NCI-H2196 (cell line): ENCODE data around the gene BANK1.

ENCODE experiments used
- DNase-seq: peaks from one replicate; lab custom pipeline; 2025; ENCODE audit not compliant: unreplicated experiment; lab: John Stamatoyannopoulos, UW

The BANK1 gene, protein sequence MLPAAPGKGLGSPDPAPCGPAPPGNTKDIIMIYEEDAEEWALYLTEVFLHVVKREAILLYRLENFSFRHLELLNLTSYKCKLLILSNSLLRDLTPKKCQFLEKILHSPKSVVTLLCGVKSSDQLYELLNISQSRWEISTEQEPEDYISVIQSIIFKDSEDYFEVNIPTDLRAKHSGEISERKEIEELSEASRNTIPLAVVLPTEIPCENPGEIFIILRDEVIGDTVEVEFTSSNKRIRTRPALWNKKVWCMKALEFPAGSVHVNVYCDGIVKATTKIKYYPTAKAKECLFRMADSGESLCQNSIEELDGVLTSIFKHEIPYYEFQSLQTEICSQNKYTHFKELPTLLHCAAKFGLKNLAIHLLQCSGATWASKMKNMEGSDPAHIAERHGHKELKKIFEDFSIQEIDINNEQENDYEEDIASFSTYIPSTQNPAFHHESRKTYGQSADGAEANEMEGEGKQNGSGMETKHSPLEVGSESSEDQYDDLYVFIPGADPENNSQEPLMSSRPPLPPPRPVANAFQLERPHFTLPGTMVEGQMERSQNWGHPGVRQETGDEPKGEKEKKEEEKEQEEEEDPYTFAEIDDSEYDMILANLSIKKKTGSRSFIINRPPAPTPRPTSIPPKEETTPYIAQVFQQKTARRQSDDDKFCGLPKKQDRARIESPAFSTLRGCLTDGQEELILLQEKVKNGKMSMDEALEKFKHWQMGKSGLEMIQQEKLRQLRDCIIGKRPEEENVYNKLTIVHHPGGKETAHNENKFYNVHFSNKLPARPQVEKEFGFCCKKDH

DNA sequence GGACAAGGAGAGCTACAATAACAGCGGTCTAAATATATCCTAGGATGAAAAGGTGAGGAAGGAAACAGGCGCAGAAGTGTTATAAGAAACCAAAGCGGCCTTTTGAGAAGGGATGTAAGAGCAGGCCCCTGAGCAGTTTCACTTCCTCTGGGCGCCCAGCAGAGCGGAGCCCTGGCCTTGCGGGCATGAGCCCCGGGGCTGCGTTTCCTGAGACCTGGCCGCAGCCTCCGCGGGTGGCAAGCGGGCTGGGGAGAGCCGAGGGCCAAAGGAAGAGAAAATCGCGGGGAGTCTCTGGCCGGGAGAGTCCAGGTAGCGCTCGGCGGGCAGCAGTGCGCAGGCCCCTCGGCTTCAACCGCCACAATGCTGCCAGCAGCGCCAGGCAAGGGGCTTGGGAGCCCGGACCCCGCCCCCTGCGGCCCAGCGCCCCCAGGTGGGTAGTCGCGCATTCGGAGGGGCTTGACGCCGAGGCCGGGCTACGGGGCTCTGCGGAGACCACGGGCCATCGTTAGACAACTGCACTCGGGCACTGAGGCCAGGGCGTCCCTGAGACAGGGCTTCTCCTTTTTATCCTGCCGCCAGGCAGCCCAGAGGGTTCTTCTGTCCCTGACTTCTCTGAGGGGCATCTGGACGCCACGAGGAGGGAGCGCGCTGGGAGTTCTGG lies at the start of gene BANK1:
Gene BANK1 (plus strand): TSS at position 210 of the 661 bp plus-strand sequence. CDS start 151 bp downstream, at position 361.
- peak; percentile 51 for DNase-seq

DNA sequence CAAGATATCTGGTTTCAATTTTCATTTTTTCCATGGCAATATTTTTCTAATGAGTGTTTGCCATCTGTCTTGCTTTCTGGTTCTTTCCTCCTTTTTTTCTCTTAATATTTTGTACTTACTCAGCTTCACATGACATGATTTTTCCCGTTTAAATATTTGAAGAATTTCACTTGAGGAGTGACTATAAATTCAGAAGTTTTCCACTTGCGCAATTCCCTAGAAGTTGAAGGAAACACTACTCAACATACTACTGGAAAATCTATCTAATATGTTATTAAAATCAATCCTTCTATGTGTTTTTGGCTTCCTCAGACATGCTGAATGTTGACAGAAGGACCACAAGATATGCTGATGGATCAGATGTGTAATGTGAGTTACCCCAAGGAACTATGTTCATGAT lies 36.8 kb upstream of the BANK1 start:
- DNase-seq, result no peak

DNA sequence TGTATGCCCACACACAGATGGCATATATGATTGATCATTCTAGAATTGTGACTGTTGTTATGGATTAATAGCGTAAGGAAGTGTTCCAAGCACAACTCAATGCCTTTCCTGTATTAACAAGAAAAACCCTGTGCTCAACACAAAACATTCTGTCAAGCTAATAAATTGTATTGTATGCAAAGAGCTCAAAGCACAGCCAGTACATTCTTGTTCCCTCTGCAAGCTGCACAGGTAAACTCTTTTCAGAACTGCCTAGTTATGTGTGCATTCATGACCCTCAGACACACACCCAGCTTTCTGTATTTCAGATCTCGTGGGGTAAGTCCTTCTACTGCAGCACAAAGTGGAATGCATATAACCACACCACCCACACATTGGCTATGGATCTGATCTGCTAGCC lies 34.3 kb upstream of the BANK1 start:
- DNase-seq, result no peak

GRCh38 chr4:101761405-101761804 lies 29.1 kb upstream of the BANK1 start:
- DNase-seq, result no peak

GRCh38 chr4:101762025-101762424 lies 28.5 kb upstream of the BANK1 start:
- DNase-seq, result no peak

DNA sequence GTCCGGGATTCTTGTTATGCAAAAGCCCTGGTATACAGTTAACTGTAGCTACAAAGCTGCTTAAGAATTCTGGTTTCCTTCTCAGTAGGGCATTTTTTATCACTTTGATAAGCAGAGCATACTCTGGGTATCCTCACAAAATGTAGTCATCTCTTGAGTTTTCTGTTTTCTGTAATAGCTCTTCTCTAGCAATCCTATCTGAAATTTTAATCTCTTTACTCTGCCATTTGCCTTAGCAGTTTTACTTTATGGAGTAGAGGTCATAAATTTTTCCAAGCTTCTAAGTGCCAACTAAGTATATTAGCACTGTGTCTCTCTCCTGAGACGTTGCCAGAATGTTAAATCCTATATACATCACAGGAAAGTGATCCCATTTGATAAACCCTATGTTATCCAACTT lies 28.0 kb upstream of the BANK1 start:
- no peak for DNase-seq

DNA sequence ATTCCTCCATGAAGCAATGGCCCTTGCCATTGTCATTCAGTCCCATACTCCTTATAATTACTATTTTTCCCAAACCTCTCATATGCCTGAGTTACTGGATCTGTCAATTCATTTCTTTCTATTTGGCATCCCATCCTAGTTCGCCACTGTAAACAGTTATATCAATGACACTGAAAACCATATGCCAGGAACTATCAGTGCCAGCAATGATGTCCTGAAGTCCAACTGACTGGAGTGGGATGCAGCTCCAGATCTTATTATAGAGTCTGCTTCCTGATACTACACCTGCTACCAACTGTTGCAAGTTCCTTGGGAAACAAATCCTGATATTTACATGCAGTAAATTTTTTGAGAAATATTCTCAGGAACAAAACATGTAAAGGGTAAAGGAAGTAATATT lies 27.0 kb upstream of the BANK1 start:
- no peak for DNase-seq

DNA sequence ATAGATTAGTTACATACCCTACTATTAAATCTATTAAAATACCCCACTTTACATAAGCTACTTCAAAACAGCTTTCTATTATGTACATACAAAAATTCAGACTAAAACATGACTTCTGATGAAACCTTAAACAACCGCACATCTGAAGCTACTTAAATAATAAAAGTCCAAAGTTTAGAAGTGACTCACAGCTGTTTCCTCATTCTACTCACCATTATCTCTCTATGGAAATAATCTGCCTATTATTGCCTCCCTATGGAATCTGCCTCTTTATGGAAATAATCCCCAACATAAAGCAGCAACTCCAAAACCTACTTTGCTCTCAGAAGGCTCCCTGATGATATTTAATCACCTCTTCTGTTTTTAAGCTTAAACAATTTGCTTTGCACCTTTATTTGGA lies 15.7 kb upstream of the BANK1 start:
- no peak for DNase-seq

DNA sequence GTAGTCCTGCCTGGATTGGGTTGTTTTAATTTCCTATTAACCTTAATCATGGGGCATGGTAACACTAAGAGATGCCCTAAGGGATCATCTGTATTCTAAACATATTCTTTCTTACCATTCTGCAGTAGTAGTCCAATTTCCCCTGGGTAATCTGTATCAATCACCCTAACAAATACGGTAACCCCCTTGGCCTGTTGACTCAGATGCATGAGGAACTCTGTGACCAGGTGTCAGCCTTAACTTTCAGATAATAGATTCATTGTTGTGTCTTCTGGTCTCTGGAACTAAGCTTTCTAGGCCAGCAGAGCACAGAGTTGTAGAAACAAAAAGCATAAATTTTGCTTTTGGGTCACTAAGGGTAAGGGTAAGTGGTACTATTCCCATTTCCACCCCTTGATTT lies 13.1 kb upstream of the BANK1 start:
- DNase-seq, result no peak

DNA sequence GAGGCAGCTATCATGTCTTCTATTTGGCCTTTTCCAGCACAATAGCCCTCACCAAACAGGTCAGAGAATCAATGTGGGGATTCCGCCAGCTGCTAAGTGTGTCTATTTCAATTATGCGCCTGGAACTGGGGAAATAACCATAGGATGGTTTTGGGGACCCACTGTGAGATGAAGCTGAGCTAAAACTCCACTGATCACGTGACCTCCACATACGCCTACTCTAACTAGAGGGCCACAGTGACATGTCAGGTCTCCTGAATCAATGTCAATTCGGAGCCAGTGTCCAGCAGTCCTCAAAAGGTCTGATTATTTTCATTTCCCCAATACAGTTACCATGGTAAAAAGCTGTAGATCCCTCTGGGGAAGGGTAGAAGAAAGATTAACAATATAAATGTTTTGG lies 10.2 kb upstream of the BANK1 start:
- no peak for DNase-seq

GRCh38 chr4:101782546-101782945 lies 8.0 kb upstream of the BANK1 start:
- no peak for DNase-seq

- no peak for DNase-seq
Observed at GRCh38 chr4:101784957-101785356, 5.6 kb upstream of the BANK1 start.

DNA sequence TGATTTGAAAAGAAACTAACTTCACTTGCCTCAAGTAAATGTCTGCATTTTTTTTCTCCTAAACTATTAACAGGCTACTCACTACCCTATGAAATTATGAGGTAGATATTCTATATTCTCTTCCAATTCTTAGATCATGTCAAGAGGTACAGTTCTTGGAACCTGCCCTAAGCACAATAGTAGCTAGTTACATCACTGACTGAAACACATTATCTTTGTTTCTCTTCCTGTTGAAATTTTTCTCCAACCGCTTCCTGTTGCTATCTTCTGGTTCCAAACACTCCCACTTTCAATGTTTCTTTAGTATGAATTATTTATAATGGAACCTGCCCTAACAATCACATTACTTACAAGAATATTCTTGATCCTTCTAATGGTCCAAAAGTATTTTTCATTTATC lies 5.0 kb upstream of the BANK1 start:
- DNase-seq, result no peak

GRCh38 chr4:101787701-101788316 lies 2.7 kb upstream of the BANK1 start:
- DNase-seq, result no peak

DNA sequence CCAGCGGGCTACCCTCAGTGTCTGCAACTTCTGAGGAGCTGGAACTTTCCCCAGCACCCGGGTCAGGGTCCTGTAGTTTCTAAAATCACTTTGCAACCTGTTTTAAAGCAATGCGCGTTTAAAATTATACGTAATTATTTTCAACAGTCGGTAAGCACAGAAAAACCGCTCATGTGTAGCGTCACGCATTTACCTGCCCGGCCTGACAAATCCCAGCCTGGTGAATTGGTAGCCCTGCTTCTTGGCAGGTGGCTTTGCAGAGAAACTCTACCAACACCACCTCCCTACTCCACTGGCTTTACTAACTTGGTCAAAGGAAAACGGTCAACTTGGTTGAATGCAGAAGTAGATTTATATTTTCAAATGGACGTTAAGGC lies 640 bp downstream of the BANK1 start:
- peak; percentile 31 for DNase-seq

DNA sequence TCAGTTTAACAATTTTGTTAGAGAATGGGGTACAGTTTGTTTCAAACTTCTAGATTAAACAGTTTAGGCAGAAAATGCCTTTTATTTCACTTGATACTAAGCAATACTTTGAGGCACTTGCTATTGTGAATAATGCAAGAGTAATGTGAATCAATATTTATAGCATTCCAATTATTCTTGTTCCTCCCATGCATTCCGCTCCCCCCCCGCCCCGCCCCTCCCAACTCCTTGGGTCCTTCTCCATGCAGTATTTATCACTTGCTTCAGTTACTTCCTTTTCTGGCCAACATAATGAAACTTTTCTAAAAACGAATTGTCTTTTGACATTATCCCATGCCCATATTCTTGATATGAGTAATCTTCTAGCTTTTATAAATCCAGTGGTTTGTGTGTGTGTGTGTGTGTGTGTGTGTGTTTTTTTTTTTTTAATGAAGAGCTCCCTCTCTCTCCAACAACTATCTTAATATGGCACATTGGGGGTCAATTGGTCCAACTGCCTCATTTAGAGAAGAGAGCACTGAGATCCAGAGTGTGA lies 1.6 kb downstream of the BANK1 start:
- no peak for DNase-seq

GRCh38 chr4:101793397-101793796 lies 2.9 kb downstream of the BANK1 start:
- no peak for DNase-seq

- no peak for DNase-seq
Observed at GRCh38 chr4:101794806-101795205, 4.3 kb downstream of the BANK1 start.

DNA sequence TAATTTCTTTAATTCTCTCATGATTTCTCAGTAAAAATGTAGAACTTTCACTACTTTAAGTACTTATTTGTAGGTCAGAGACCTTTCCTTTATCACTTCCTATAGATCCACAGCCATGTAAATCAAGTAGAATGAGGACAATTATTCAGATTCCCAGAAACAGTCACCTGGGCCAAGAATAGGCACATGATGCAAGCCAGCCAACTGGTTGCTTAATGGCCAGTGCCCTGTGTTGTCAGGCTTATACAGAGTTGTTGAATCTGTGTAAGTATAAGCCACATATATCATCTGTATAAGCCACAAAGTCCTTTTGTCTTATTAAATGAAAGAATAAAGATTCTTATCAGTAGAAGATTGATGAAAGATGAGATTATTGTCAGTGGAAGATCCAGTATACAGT lies 5.2 kb downstream of the BANK1 start:
- no peak for DNase-seq

GRCh38 chr4:101801958-101802357 lies 11.4 kb downstream of the BANK1 start:
- no peak for DNase-seq

GRCh38 chr4:101806914-101807313 lies 16.4 kb downstream of the BANK1 start:
- DNase-seq, result no peak
